ENCODE results near the gene TMPRSS12.

TMPRSS12 gene

GRCh38 chr12:50924439-50925341 lies 82.0 kb downstream of the TMPRSS12 start:
- H3K27me3 ChIP-seq (ENCODE audit: control insufficient read depth, low read length): no peaks in the 10 kb centered on the region
- H3F3A ChIP-seq (ENCODE audit: control insufficient read depth, insufficient read depth): peaks cover 19% of the 10 kb centered on the region
- H3K4me3 ChIP-seq (ENCODE audit: low read length): peak overlapping the region; percentile 70
- peak overlapping the region; percentile 93 for H3K27ac ChIP-seq (ENCODE audit: low read depth, low read length)
- no peaks in the 10 kb centered on the region for H4K20me1 ChIP-seq (ENCODE audit: control insufficient read depth, insufficient read depth, low read depth, low read length)
- TF ChIP-seq EZH2phosphoT487 (IDR thresholded peaks at IDR 0.05; ENCODE audit: borderline replicate concordance, low read length) (no peak), CTCF (IDR thresholded peaks at IDR 0.05; ENCODE audit: low read depth, low read length, poor library complexity, severe bottlenecking) (no peak)
- H3K4me1 ChIP-seq (ENCODE audit: control insufficient read depth, low read length): peaks cover 62% of the 10 kb centered on the region
- H3K9me2 ChIP-seq (replicated peaks; ENCODE audit: control insufficient read depth, low read length): no peaks in the 10 kb centered on the region
- no peaks in the 10 kb centered on the region for H3K79me2 ChIP-seq (ENCODE audit: control insufficient read depth, low read length)
- H3K4me2 ChIP-seq (ENCODE audit: low read length): peak overlapping the region; percentile 84
- no peaks in the 10 kb centered on the region for H3K9me3 ChIP-seq (ENCODE audit: control insufficient read depth, insufficient read depth, low read length)
- H3K36me3 ChIP-seq (ENCODE audit: control insufficient read depth, low read length): no peaks in the 10 kb centered on the region

DNA sequence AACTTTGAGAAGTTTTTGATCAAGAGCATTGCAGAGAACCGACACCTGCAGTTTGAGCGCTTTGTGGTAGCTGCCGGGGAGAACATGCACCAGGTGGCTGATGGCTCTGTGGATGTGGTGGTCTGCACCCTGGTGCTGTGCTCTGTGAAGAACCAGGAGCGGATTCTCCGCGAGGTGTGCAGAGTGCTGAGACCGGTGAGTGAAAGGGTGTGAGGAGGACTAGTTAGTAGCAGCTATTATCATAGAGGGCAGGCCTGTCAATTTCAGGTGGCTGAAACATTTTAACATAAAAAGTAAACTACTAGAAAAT lies 82.6 kb downstream of the TMPRSS12 start:
- peak overlapping the region; percentile 93 for H3K27ac ChIP-seq (ENCODE audit: low read depth, low read length)
- peaks cover 19% of the 10 kb centered on the region for H3F3A ChIP-seq (ENCODE audit: control insufficient read depth, insufficient read depth)
- no peaks in the 10 kb centered on the region for H3K9me2 ChIP-seq (replicated peaks; ENCODE audit: control insufficient read depth, low read length)
- no peaks in the 10 kb centered on the region for H4K20me1 ChIP-seq (ENCODE audit: control insufficient read depth, insufficient read depth, low read depth, low read length)
- H3K9me3 ChIP-seq (ENCODE audit: control insufficient read depth, insufficient read depth, low read length): no peaks in the 10 kb centered on the region
- peaks cover 62% of the 10 kb centered on the region for H3K4me1 ChIP-seq (ENCODE audit: control insufficient read depth, low read length)
- no peaks in the 10 kb centered on the region for H3K79me2 ChIP-seq (ENCODE audit: control insufficient read depth, low read length)
- no peak for TF ChIP-seq CTCF (IDR thresholded peaks at IDR 0.05; ENCODE audit: low read depth, low read length, poor library complexity, severe bottlenecking)
- TF ChIP-seq EZH2phosphoT487 (IDR thresholded peaks at IDR 0.05; ENCODE audit: borderline replicate concordance, low read length): no peak
- H3K27me3 ChIP-seq (ENCODE audit: control insufficient read depth, low read length): no peaks in the 10 kb centered on the region
- H3K4me2 ChIP-seq (ENCODE audit: low read length): peak overlapping the region; percentile 84
- peak overlapping the region; percentile 68 for H3K4me3 ChIP-seq (ENCODE audit: low read length)
- H3K36me3 ChIP-seq (ENCODE audit: control insufficient read depth, low read length): no peaks in the 10 kb centered on the region

DNA sequence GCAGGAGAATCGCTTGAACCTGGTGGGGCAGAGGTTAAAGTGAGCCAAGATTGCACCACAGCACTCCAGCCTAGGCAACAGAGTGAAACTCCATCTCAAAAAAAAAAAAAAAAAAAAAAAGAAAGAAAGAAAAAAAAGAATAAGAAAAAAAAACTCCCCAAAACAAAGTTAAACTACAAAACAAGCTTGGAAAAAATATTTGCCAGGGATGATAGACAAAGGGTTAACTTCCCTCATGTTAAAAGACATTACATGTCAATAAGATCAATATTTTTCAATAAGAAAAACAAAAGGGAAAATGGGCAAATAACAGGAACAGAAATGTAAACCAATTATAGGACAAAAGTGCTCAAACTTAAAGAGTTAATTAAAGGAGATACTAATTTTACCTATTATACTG lies 83.2 kb downstream of the TMPRSS12 start:
- H3K4me1 ChIP-seq (ENCODE audit: control insufficient read depth, low read length): peaks cover 62% of the 10 kb centered on the region
- no peaks in the 10 kb centered on the region for H3K27me3 ChIP-seq (ENCODE audit: control insufficient read depth, low read length)
- H3K9me3 ChIP-seq (ENCODE audit: control insufficient read depth, insufficient read depth, low read length): no peaks in the 10 kb centered on the region
- peak overlapping the region; percentile 84 for H3K4me2 ChIP-seq (ENCODE audit: low read length)
- peaks cover 19% of the 10 kb centered on the region for H3F3A ChIP-seq (ENCODE audit: control insufficient read depth, insufficient read depth)
- TF ChIP-seq EZH2phosphoT487 (IDR thresholded peaks at IDR 0.05; ENCODE audit: borderline replicate concordance, low read length) (no peak), CTCF (IDR thresholded peaks at IDR 0.05; ENCODE audit: low read depth, low read length, poor library complexity, severe bottlenecking) (no peak)
- H3K4me3 ChIP-seq (ENCODE audit: low read length): peak overlapping the region; percentile 68
- no peaks in the 10 kb centered on the region for H3K36me3 ChIP-seq (ENCODE audit: control insufficient read depth, low read length)
- H3K9me2 ChIP-seq (replicated peaks; ENCODE audit: control insufficient read depth, low read length): no peaks in the 10 kb centered on the region
- 0 out of 2 replicates have a peak overlapping the region, but pooled peaks have one; percentile 93 for H3K27ac ChIP-seq (ENCODE audit: low read depth, low read length)
- no peaks in the 10 kb centered on the region for H3K79me2 ChIP-seq (ENCODE audit: control insufficient read depth, low read length)
- no peaks in the 10 kb centered on the region for H4K20me1 ChIP-seq (ENCODE audit: control insufficient read depth, insufficient read depth, low read depth, low read length)

All from DOHH2 (cell line).